ENCODE results near the gene MAP3K5.

The MAP3K5 gene

GRCh38 chr6:136627191-136627590, 165.1 kb downstream of the MAP3K5 start:
- Histone ChIP-seq H3K4me3 (no peak overlapping the region), H3K27ac (no peak overlapping the region)

- H3K4me3 ChIP-seq: no peak overlapping the region
Measured at GRCh38 chr6:136625293-136625692, 167.0 kb downstream of the MAP3K5 start.

GRCh38 chr6:136624347-136624746, 167.9 kb downstream of the MAP3K5 start:
- no peak overlapping the region for H3K27ac ChIP-seq

More at GRCh38 chr6:136625293-136625692, 167.0 kb downstream of the MAP3K5 start:
- no peak overlapping the region for H3K27ac ChIP-seq

GRCh38 chr6:136618086-136618485, 174.2 kb downstream of the MAP3K5 start:
- Histone ChIP-seq H3K4me3 (no peak overlapping the region), H3K27ac (no peak overlapping the region)

More at GRCh38 chr6:136624347-136624746, 167.9 kb downstream of the MAP3K5 start:
- no peak overlapping the region for H3K4me3 ChIP-seq

GRCh38 chr6:136616527-136616926, 175.8 kb downstream of the MAP3K5 start:
- H3K27ac ChIP-seq: no peak overlapping the region
- H3K4me3 ChIP-seq: no peak overlapping the region

GRCh38 chr6:136614994-136615393, 177.3 kb downstream of the MAP3K5 start:
- Histone ChIP-seq H3K4me3 (no peak overlapping the region), H3K27ac (no peak overlapping the region)

GRCh38 chr6:136614350-136614749, 177.9 kb downstream of the MAP3K5 start:
- no peak overlapping the region for H3K27ac ChIP-seq
- no peak overlapping the region for H3K4me3 ChIP-seq

- H3K4me3 ChIP-seq: no peak overlapping the region
- H3K27ac ChIP-seq: no peak overlapping the region
Measured at GRCh38 chr6:136613477-136613876, 178.8 kb downstream of the MAP3K5 start.

- Histone ChIP-seq H3K4me3 (no peak overlapping the region), H3K27ac (no peak overlapping the region)
Measured at GRCh38 chr6:136612666-136613389, 179.4 kb downstream of the MAP3K5 start.

GRCh38 chr6:136611746-136612145, 180.5 kb downstream of the MAP3K5 start:
- H3K4me3 ChIP-seq: no peak overlapping the region
- no peak overlapping the region for H3K27ac ChIP-seq

- peak overlapping the region in 1 of 21 experiments; percentile 34 for H3K27ac ChIP-seq
- no peak overlapping the region for H3K4me3 ChIP-seq
Measured at GRCh38 chr6:136611133-136611532, 181.1 kb downstream of the MAP3K5 start.

GRCh38 chr6:136609873-136610706, 182.2 kb downstream of the MAP3K5 start:
- H3K4me3 ChIP-seq: no peak overlapping the region
- peak overlapping the region in 16 of 21 experiments; percentile 1 to 56 (median 36) for H3K27ac ChIP-seq

- Histone ChIP-seq H3K4me3 (no peak overlapping the region), H3K27ac (peak overlapping the region in 10 of 21 experiments; percentile 2 to 48 (median 32))
Measured at GRCh38 chr6:136608991-136609390, 183.3 kb downstream of the MAP3K5 start.

GRCh38 chr6:136607932-136608772, 184.1 kb downstream of the MAP3K5 start:
- Histone ChIP-seq H3K27ac (peak overlapping the region in 10 of 21 experiments; percentile 2 to 47 (median 23)), H3K4me3 (no peak overlapping the region)

- Histone ChIP-seq H3K27ac (peak overlapping the region in 9 of 21 experiments; percentile 2 to 47 (median 20)), H3K4me3 (no peak overlapping the region)
Measured at GRCh38 chr6:136607204-136607931, 184.9 kb downstream of the MAP3K5 start.

- Histone ChIP-seq H3K4me3 (no peak overlapping the region), H3K27ac (no peak overlapping the region)
Measured at GRCh38 chr6:136604928-136605510, 187.3 kb downstream of the MAP3K5 start.

GRCh38 chr6:136604328-136604825, 187.9 kb downstream of the MAP3K5 start:
- no peak overlapping the region for H3K4me3 ChIP-seq
- no peak overlapping the region for H3K27ac ChIP-seq

GRCh38 chr6:136600818-136601217, 191.5 kb downstream of the MAP3K5 start:
- no peak overlapping the region for H3K4me3 ChIP-seq
- no peak overlapping the region for H3K27ac ChIP-seq
